ENCODE results near the gene PARP16. TPM values are rescaled to one million over a fixed set of nuclear protein-coding genes. Genes with fewer than 3 reads are reported as not detected.

PARP16 gene
- total RNA-seq, 6 experiments from 2014 or later, result 6.9 to 11.3 (median 8.5) TPM

GRCh38 chr15:65287520-65287855 is 805 bp upstream of the PARP16 start:
- intact Hi-C loops (cut with DNase I), result no loop called here
- DNase-seq (no peak), ATAC-seq (no peak)
- peak overlapping the region; percentile 47 to 94 (median 82) for H3K27ac ChIP-seq
- peaks cover 0 to 16% (median 4%) of the 10 kb centered on the region in 4 donors for H3K4me1 ChIP-seq
- H3K36me3 ChIP-seq, result no peaks in the 10 kb centered on the region
- no peaks in the 10 kb centered on the region for H3K9me3 ChIP-seq
- no peak for TF ChIP-seq CTCF (IDR thresholded peaks at IDR 0.05)
- TF ChIP-seq POLR2A (IDR thresholded peaks at IDR 0.05), result no peak
- 100% methylated on average over 2 of the region's 3 CpGs for WGBS (ENCODE audit: insufficient coverage, low coverage, low lambda C conversion rate, missing lambda C conversion rate)
- peak overlapping the region in 1 of 3 donors; percentile 55 for H3K4me3 ChIP-seq
- no peaks in the 10 kb centered on the region for H3K27me3 ChIP-seq

- DNase-seq (peak; percentile 68 to 89 (median 86)), ATAC-seq (peak; percentile 56 to 77 (median 70))
- Histone ChIP-seq H3K9me3 (no peaks in the 10 kb centered on the region), H3K27me3 (no peaks in the 10 kb centered on the region), H3K4me1 (peaks cover 0 to 16% (median 4%) of the 10 kb centered on the region in 4 donors), H3K4me3 (peak overlapping the region; percentile 55 to 85 (median 74)), H3K27ac (peak overlapping the region; percentile 82 to 96 (median 94)), H3K36me3 (no peaks in the 10 kb centered on the region)
- 0% methylated on average over 16 of the region's 52 CpGs for WGBS (ENCODE audit: insufficient coverage, low coverage, low lambda C conversion rate, missing lambda C conversion rate)
- intact Hi-C loops (cut with DNase I), result no loop called here
- no peak for TF ChIP-seq POLR2A (IDR thresholded peaks at IDR 0.05)
- TF ChIP-seq CTCF (IDR thresholded peaks at IDR 0.05), result no peak
These were observed 497 bp downstream of the PARP16 start for GRCh38 chr15:65286069-65286703.

- TF ChIP-seq CTCF (IDR thresholded peaks at IDR 0.05) (no peak), POLR2A (IDR thresholded peaks at IDR 0.05) (no peak)
- Histone ChIP-seq H3K36me3 (no peaks in the 10 kb centered on the region), H3K4me1 (peaks cover 0 to 16% (median 4%) of the 10 kb centered on the region in 4 donors), H3K4me3 (peak overlapping the region; percentile 55 to 85 (median 74)), H3K9me3 (no peaks in the 10 kb centered on the region), H3K27me3 (no peaks in the 10 kb centered on the region), H3K27ac (peak overlapping the region; percentile 82 to 96 (median 94))
- intact Hi-C loops (cut with DNase I), result no loop called here
- WGBS (ENCODE audit: insufficient coverage, low coverage, low lambda C conversion rate, missing lambda C conversion rate), result 57% methylated on average over 8 of the region's 10 CpGs
- no peak for DNase-seq
- ATAC-seq, result no peak
These were observed 1.2 kb downstream of the PARP16 start for GRCh38 chr15:65285291-65286068.

- no peaks in the 10 kb centered on the region for H3K27me3 ChIP-seq
- H3K4me3 ChIP-seq, result no peak overlapping the region
- H3K4me1 ChIP-seq, result no peaks in the 10 kb centered on the region
- ATAC-seq (no peak), DNase-seq (no peak)
- intact Hi-C loops (cut with DNase I), result loop anchor here in 1 of 2 donors (10.0 kb wide), 2 partner anchors 84 to 244 kb away; no protein-coding TSS in a partner anchor
- no peaks in the 10 kb centered on the region for H3K9me3 ChIP-seq
- 67% methylated on average over 1 of the region's 1 CpG for WGBS (ENCODE audit: insufficient coverage, low coverage, low lambda C conversion rate, missing lambda C conversion rate)
- TF ChIP-seq POLR2A (IDR thresholded peaks at IDR 0.05) (no peak), CTCF (IDR thresholded peaks at IDR 0.05) (no peak)
- no peaks in the 10 kb centered on the region for H3K36me3 ChIP-seq
- H3K27ac ChIP-seq, result no peak overlapping the region
These were observed 8.2 kb downstream of the PARP16 start for GRCh38 chr15:65278480-65278879.

Data from right lobe of liver (tissue), 6 donors.